Measurements from ENCODE around the gene KRT36.

The KRT36 gene

DNA sequence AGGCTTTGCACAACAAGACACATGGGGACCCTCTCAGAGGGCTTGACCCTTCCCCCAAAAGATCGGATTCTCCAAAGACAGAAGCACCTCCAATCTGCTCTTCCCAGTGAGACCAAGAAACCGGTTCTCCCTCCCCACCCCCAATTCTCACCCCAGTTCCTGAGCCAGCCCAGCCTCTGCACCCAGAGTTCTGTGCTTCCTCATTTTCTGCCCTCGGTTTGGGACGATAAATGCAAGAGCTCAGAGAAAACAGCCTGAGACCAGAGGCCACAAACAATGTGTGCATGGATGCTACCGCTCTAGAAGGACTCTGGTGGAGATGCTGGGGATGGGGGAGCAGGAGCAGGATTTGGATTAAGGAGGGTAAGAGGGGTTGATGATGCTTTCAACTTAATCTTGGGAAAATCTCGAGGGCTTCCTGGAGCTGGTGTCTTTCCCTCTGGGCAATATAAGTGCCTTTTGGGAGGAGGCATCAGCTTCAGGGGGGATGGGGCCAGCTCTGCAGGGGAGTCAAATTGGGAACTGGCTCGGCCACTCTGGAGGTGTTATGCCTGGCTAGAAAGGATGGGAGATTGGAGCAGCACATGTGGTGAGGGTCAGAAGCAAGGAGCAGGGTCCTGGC lies 22.9 kb upstream of the KRT36 start:
- no peaks in the 10 kb centered on the region for H3K79me2 ChIP-seq (ENCODE audit: low read length)
- H3K27ac ChIP-seq (ENCODE audit: low read length): no peak overlapping the region
- no peak overlapping the region for H3K4me2 ChIP-seq (ENCODE audit: low read depth, low read length)
- no peak overlapping the region for H3K4me3 ChIP-seq (ENCODE audit: low read length)
- TF ChIP-seq, protein P1, sequence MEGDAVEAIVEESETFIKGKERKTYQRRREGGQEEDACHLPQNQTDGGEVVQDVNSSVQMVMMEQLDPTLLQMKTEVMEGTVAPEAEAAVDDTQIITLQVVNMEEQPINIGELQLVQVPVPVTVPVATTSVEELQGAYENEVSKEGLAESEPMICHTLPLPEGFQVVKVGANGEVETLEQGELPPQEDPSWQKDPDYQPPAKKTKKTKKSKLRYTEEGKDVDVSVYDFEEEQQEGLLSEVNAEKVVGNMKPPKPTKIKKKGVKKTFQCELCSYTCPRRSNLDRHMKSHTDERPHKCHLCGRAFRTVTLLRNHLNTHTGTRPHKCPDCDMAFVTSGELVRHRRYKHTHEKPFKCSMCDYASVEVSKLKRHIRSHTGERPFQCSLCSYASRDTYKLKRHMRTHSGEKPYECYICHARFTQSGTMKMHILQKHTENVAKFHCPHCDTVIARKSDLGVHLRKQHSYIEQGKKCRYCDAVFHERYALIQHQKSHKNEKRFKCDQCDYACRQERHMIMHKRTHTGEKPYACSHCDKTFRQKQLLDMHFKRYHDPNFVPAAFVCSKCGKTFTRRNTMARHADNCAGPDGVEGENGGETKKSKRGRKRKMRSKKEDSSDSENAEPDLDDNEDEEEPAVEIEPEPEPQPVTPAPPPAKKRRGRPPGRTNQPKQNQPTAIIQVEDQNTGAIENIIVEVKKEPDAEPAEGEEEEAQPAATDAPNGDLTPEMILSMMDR (IDR thresholded peaks at IDR 0.05; ENCODE audit: low read length): no peak
- no peak for TF ChIP-seq EZH2phosphoT487 (IDR thresholded peaks at IDR 0.05; ENCODE audit: low read length)
- TF ChIP-seq EZH2 (optimal IDR thresholded peaks at IDR 0.05; ENCODE audit: low read depth, low read length): no peak
- no peaks in the 10 kb centered on the region for H3F3A ChIP-seq (ENCODE audit: insufficient read depth, low read length)
- peaks cover 3% of the 10 kb centered on the region for H3K4me1 ChIP-seq (ENCODE audit: low read length)
- H3K27me3 ChIP-seq (replicated peaks; ENCODE audit: insufficient read depth, low read length): no peaks in the 10 kb centered on the region
- H4K20me1 ChIP-seq (ENCODE audit: insufficient read depth, low read length): no peaks in the 10 kb centered on the region
- H3K9me3 ChIP-seq (replicated peaks; ENCODE audit: insufficient read depth, low read length): no peaks in the 10 kb centered on the region
- no peaks in the 10 kb centered on the region for H3K36me3 ChIP-seq (replicated peaks; ENCODE audit: insufficient read depth, low read length)
- H2AFZ ChIP-seq (ENCODE audit: low read length): no peak overlapping the region
- H3K9me2 ChIP-seq (replicated peaks; ENCODE audit: insufficient read depth, low read length): no peaks in the 10 kb centered on the region
- no peak overlapping the region for H3K9ac ChIP-seq (ENCODE audit: low read length)
- DNase-seq: no peak

DNA sequence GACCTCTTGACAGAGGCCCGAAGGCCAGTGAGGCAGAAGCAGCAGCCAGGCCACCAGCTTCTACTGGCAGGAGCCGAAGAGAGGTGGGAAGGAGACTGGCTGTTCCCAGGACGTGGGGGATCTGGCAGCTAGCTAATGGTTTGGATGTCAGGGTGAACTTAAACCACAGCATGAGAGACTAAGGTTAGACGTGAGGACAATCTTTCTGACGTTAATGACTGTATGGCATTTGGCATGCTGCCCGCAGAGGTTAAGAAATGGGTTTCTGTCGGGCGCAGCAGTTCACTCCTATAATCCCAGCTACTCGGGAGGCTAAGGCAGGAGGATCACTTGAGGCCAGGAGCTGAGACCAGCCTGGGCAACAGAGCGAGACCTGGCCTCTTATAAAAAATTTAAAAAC lies 22.0 kb upstream of the KRT36 start:
- no peak overlapping the region for H3K4me2 ChIP-seq (ENCODE audit: low read depth, low read length)
- H3K4me3 ChIP-seq (ENCODE audit: low read length): no peak overlapping the region
- H3K4me1 ChIP-seq (ENCODE audit: low read length): no peaks in the 10 kb centered on the region; the same call in 1 of the 2 replicates
- H3K36me3 ChIP-seq (replicated peaks; ENCODE audit: insufficient read depth, low read length): no peaks in the 10 kb centered on the region
- H2AFZ ChIP-seq (ENCODE audit: low read length): no peak overlapping the region
- no peaks in the 10 kb centered on the region for H3K27me3 ChIP-seq (replicated peaks; ENCODE audit: insufficient read depth, low read length)
- H4K20me1 ChIP-seq (ENCODE audit: insufficient read depth, low read length): no peaks in the 10 kb centered on the region
- TF ChIP-seq EZH2 (optimal IDR thresholded peaks at IDR 0.05; ENCODE audit: low read depth, low read length): no peak
- TF ChIP-seq, protein P1 (IDR thresholded peaks at IDR 0.05; ENCODE audit: low read length): no peak
- TF ChIP-seq EZH2phosphoT487 (IDR thresholded peaks at IDR 0.05; ENCODE audit: low read length): no peak
- H3K27ac ChIP-seq (ENCODE audit: low read length): no peak overlapping the region
- H3K9me3 ChIP-seq (replicated peaks; ENCODE audit: insufficient read depth, low read length): no peaks in the 10 kb centered on the region
- H3F3A ChIP-seq (ENCODE audit: insufficient read depth, low read length): no peaks in the 10 kb centered on the region
- no peaks in the 10 kb centered on the region for H3K79me2 ChIP-seq (ENCODE audit: low read length)
- H3K9ac ChIP-seq (ENCODE audit: low read length): no peak overlapping the region
- no peaks in the 10 kb centered on the region for H3K9me2 ChIP-seq (replicated peaks; ENCODE audit: insufficient read depth, low read length)
- DNase-seq: no peak

GRCh38 chr17:41511116-41511515 lies 21.4 kb upstream of the KRT36 start:
- H3K4me2 ChIP-seq (ENCODE audit: low read depth, low read length): no peak overlapping the region
- no peaks in the 10 kb centered on the region for H3K36me3 ChIP-seq (replicated peaks; ENCODE audit: insufficient read depth, low read length)
- no peaks in the 10 kb centered on the region for H3K79me2 ChIP-seq (ENCODE audit: low read length)
- no peak overlapping the region for H2AFZ ChIP-seq (ENCODE audit: low read length)
- H3K27ac ChIP-seq (ENCODE audit: low read length): no peak overlapping the region
- H3K27me3 ChIP-seq (replicated peaks; ENCODE audit: insufficient read depth, low read length): no peaks in the 10 kb centered on the region
- no peaks in the 10 kb centered on the region for H3K9me2 ChIP-seq (replicated peaks; ENCODE audit: insufficient read depth, low read length)
- no peaks in the 10 kb centered on the region for H4K20me1 ChIP-seq (ENCODE audit: insufficient read depth, low read length)
- no peaks in the 10 kb centered on the region; the same call in 1 of the 2 replicates for H3K4me1 ChIP-seq (ENCODE audit: low read length)
- no peaks in the 10 kb centered on the region for H3K9me3 ChIP-seq (replicated peaks; ENCODE audit: insufficient read depth, low read length)
- H3K4me3 ChIP-seq (ENCODE audit: low read length): no peak overlapping the region
- DNase-seq: no peak
- no peak for TF ChIP-seq EZH2phosphoT487 (IDR thresholded peaks at IDR 0.05; ENCODE audit: low read length)
- TF ChIP-seq, protein P1 (IDR thresholded peaks at IDR 0.05; ENCODE audit: low read length): no peak
- no peak for TF ChIP-seq EZH2 (optimal IDR thresholded peaks at IDR 0.05; ENCODE audit: low read depth, low read length)
- H3K9ac ChIP-seq (ENCODE audit: low read length): no peak overlapping the region
- H3F3A ChIP-seq (ENCODE audit: insufficient read depth, low read length): no peaks in the 10 kb centered on the region
